ENCODE measurements around the gene NAT9. TPM values are rescaled to one million over a fixed set of nuclear protein-coding genes. Genes with fewer than 3 reads are reported as not detected.

The NAT9 gene
- total RNA-seq, 1 experiment from 2014 or later: 64.8 TPM

- Mint-ChIP-seq H3K4me1 (ENCODE audit: insufficient read depth, unreplicated experiment) (peaks cover 6% of the 10 kb centered on the region), H3K27me3 (ENCODE audit: insufficient read depth, unreplicated experiment) (peaks cover 24% of the 10 kb centered on the region), H3K36me3 (ENCODE audit: insufficient read depth, unreplicated experiment) (no peaks in the 10 kb centered on the region), H3K4me3 (ENCODE audit: unreplicated experiment) (no peak overlapping the region), H3K27ac (ENCODE audit: low read depth, unreplicated experiment) (no peak overlapping the region), H3K9me3 (ENCODE audit: unreplicated experiment) (no peaks in the 10 kb centered on the region)
- CTCF ChIA-PET: interaction anchor here (0.7 kb wide), 1 partner anchor 122 kb away, joined by 3 read pairs; no protein-coding TSS in a partner anchor
- no TSS peak for BruUV-seq (replicated peaks)
- intact Hi-C loops (cut with micrococcal nuclease): no loop called here
- TF ChIP-seq CTCF (IDR thresholded peaks at IDR 0.05; ENCODE audit: unreplicated experiment): no peak
- DNase-seq (ENCODE audit: unreplicated experiment): no peak
- POLR2A ChIA-PET: no interaction called here
Measured at GRCh38 chr17:74740173-74740572, 36.0 kb downstream of the NAT9 start.

GRCh38 chr17:74739227-74739831, 36.8 kb downstream of the NAT9 start:
- no peaks in the 10 kb centered on the region for H3K4me1 Mint-ChIP-seq (ENCODE audit: insufficient read depth, unreplicated experiment)
- CTCF ChIA-PET: interaction anchor here (0.7 to 1.2 kb wide), 3 partner anchors 82 to 122 kb away, joined by 3 read pairs; no protein-coding TSS in a partner anchor
- no TSS peak for BruUV-seq (replicated peaks)
- H3K9me3 Mint-ChIP-seq (ENCODE audit: unreplicated experiment): no peaks in the 10 kb centered on the region
- H3K4me3 Mint-ChIP-seq (ENCODE audit: unreplicated experiment): no peak overlapping the region
- DNase-seq (ENCODE audit: unreplicated experiment): no peak
- POLR2A ChIA-PET: no interaction called here
- peaks cover 24% of the 10 kb centered on the region for H3K27me3 Mint-ChIP-seq (ENCODE audit: insufficient read depth, unreplicated experiment)
- TF ChIP-seq CTCF (IDR thresholded peaks at IDR 0.05; ENCODE audit: unreplicated experiment): no peak
- H3K36me3 Mint-ChIP-seq (ENCODE audit: insufficient read depth, unreplicated experiment): no peaks in the 10 kb centered on the region
- no peak overlapping the region for H3K27ac Mint-ChIP-seq (ENCODE audit: low read depth, unreplicated experiment)
- intact Hi-C loops (cut with micrococcal nuclease): no loop called here

GRCh38 chr17:74738051-74738996, 37.8 kb downstream of the NAT9 start:
- no peak overlapping the region for H3K4me3 Mint-ChIP-seq (ENCODE audit: unreplicated experiment)
- no peaks in the 10 kb centered on the region for H3K36me3 Mint-ChIP-seq (ENCODE audit: insufficient read depth, unreplicated experiment)
- TF ChIP-seq CTCF (IDR thresholded peaks at IDR 0.05; ENCODE audit: unreplicated experiment): no peak
- H3K9me3 Mint-ChIP-seq (ENCODE audit: unreplicated experiment): no peaks in the 10 kb centered on the region
- BruUV-seq (replicated peaks): no TSS peak
- H3K27ac Mint-ChIP-seq (ENCODE audit: low read depth, unreplicated experiment): no peak overlapping the region
- intact Hi-C loops (cut with micrococcal nuclease): no loop called here
- POLR2A ChIA-PET: no interaction called here
- no peaks in the 10 kb centered on the region for H3K4me1 Mint-ChIP-seq (ENCODE audit: insufficient read depth, unreplicated experiment)
- H3K27me3 Mint-ChIP-seq (ENCODE audit: insufficient read depth, unreplicated experiment): peaks cover 24% of the 10 kb centered on the region
- CTCF ChIA-PET: interaction anchor here (0.5 to 1.2 kb wide), 5 partner anchors 33 to 280 kb away, joined by 3 to 6 read pairs (median 3); no protein-coding TSS in a partner anchor
- no peak for DNase-seq (ENCODE audit: unreplicated experiment)
